Stimulated activated CD4-positive, alpha-beta T cell treated with anti-CD3 and anti-CD28 coated beads, TNF-alpha, amount 100 ng/mL, for 24 hours (primary cell): ENCODE results near the gene REEP6.
"Not testable (repeated sequence)": the region's sequence is repeated elsewhere in the genome, so short reads cannot be mapped to it uniquely, and the experiment has no call there.

ENCODE experiments used
- DNase-seq, 3 experiments: peaks; one replicate each; pipeline ENCODE4 v3.0.0-alpha.2; 2020; ENCODE audit warnings: low read depth in 3 of 3

REEP6 gene

GRCh38 chr19:1524287-1524971 is 33.4 kb downstream of the REEP6 start:
- no peak for DNase-seq

- no peak for DNase-seq
These were observed 34.0 kb downstream of the REEP6 start for GRCh38 chr19:1524972-1525325.

GRCh38 chr19:1525343-1525742 is 34.4 kb downstream of the REEP6 start:
- DNase-seq, result no peak

- no peak for DNase-seq
These were observed 35.2 kb downstream of the REEP6 start for GRCh38 chr19:1526066-1526778.

- DNase-seq, result no peak
These were observed 36.1 kb downstream of the REEP6 start for GRCh38 chr19:1526979-1527649.

- DNase-seq, result no peak
These were observed 36.8 kb downstream of the REEP6 start for GRCh38 chr19:1527650-1528309.

- DNase-seq, result no peak
These were observed 37.8 kb downstream of the REEP6 start for GRCh38 chr19:1528596-1529429.

- no peak for DNase-seq
These were observed 38.4 kb downstream of the REEP6 start for GRCh38 chr19:1529430-1529816.

- not testable (repeated sequence) for DNase-seq
These were observed 39.9 kb downstream of the REEP6 start for GRCh38 chr19:1530856-1531255.

- DNase-seq, result no peak
These were observed 40.6 kb downstream of the REEP6 start for GRCh38 chr19:1531587-1531986.

- DNase-seq, result no peak
These were observed 41.0 kb downstream of the REEP6 start for GRCh38 chr19:1532003-1532402.

- no peak for DNase-seq
These were observed 42.6 kb downstream of the REEP6 start for GRCh38 chr19:1533510-1534150.

GRCh38 chr19:1534972-1535371 is 44.0 kb downstream of the REEP6 start:
- no peak for DNase-seq

GRCh38 chr19:1535699-1536098 is 44.7 kb downstream of the REEP6 start:
- DNase-seq, result not testable (repeated sequence)

- DNase-seq, result no peak
These were observed 48.0 kb downstream of the REEP6 start for GRCh38 chr19:1538978-1539377.

GRCh38 chr19:1539749-1540148 is 48.8 kb downstream of the REEP6 start:
- DNase-seq, result not testable (repeated sequence)

GRCh38 chr19:1540365-1540925 is 49.5 kb downstream of the REEP6 start:
- no peak for DNase-seq
